GM21529 (cell line): ENCODE measurements around the gene ZP1.

Source experiments
- ATAC-seq: cut with Tn5 transposase; IDR thresholded peaks from one replicate; pipeline ENCODE4 v1.9.1; 2021; ENCODE audit not compliant: unreplicated experiment

Gene ZP1

DNA sequence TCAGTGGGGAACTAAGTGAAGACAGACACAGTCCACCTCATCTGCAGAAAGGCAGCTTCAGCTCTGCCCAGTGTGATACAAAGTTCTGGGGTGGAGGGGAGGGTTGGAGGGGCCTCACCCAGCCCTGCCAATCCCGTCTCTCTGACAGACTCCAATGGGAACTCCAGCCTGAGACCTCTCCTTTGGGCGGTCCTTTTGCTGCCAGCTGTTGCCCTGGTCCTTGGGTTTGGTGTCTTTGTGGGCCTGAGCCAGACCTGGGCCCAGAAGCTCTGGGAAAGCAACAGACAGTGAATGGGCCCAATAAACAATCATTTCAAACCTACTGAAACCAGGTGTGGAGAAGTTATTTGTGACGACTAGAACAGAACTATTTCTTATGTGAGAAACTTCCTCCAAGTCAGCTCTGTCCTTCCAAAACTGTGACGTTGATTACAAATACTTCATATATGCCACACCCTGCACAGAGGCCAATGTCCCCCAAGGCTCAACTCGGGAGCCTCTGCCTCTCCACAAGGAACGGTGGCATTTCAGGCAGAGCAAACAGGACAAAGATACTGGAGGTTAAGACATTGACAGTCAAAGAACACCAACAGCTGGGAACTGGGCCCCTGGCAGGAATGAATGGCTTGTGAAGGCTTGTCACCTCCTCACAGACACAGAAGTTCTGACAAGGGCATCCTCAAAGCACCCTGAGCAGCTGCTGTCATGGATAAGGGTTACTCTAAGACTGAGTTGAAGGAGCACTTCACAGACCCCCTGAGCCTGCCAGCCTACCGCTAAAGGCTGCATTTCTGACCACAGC lies 8.2 kb downstream of the ZP1 start:
- ATAC-seq: no peak

DNA sequence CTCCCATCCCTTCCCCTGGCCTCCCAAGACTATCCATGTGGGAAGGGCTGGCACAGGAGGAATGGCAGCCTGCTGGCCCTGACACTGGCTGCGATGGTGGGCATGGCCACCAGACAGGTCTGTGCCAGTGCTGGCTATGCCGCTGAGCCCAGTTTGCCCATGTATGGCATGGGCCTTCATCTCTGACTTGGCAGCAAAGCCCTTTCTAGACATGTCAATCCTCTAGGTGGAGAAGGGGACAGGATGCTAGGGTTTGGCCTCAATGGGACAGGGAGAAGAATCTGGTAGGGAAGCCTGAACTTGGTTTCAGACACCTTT lies 8.8 kb downstream of the ZP1 start:
- ATAC-seq: no peak

DNA sequence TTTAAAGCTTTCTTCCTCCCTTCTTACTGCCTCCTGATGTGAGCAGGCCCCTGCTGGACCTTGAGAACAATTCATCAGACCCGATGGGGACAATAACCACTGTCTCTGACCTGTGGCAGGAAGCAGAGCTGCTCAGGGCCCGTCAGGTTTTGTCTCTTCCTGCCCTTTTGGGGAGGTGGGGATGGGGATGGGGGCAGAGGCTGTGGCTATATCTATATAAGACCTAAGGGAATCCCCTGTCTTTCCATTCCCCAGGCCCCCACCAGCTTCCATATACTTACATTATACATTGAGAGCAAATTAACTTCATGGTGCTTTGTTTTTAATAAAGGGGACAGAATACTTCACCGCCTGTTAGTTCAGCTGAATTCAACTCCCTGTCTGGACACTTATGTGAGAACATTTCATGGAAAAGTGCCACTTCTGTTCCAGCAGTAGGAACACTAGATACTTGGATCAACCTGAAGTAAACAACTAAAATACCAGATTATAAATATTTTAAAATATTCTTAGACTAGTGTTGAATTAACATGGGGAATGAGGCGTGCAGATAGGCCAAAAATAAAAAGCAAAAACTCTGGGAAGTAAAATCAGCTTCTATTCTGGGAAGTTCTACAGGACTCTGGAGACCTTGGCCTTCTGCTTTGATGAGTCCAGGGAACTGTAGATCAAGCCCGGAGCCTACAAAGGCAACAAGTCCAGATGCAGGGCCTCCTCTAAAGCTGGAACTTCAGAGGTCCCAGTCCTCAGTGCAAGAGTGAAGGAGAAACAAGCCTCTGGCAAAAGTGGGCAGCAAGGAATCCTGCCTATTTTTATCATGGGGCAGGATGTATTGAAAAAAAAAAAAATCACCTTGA lies 11.1 kb downstream of the ZP1 start:
- no peak for ATAC-seq

DNA sequence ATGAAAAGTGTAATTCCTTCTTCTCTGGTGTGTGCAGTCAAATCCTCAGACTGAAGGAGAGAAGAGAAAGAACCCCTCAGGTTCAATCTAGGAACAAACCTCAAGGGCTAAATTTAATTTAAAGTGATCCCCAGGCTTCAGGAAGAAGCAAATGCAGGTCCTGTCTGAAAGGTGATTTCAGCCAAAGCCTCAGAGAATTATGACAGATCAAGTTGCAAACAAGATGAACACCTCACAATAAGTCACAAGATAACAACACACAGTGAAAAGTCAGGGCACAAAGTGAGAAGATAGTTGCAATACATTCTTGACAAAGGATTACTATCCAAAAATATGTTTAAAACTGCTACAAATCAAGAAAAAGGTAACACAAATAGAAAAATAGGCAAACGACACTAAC lies 11.8 kb downstream of the ZP1 start:
- no peak for ATAC-seq

DNA sequence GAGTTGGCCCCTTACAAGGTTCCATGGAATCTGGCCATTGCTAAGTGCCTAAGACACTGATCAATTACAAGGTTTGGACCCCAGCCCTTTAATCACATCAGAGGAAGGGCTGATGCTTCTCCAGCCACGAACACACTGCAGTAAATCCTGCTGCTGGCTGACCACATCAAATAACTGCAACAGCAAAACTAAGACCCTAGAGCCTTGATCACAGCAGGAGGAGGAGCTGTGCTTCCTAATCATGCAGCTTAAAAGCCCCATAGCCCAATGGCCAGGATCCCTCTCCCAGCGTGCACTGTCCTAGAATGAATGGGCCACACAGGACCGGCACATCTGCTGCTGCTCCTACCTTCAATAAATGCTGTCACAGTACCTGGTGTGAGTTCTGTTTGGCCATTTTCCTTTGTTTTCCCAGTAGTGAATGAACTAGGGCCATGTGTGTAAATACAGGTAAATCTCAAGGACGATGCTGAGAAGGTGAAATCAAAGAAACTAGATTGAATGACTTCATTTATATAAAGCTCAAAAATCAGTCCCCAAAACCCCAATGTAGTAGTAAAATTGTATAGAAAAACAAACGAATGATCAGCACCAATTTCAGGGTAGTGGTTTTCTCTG lies 12.7 kb downstream of the ZP1 start:
- ATAC-seq: no peak

DNA sequence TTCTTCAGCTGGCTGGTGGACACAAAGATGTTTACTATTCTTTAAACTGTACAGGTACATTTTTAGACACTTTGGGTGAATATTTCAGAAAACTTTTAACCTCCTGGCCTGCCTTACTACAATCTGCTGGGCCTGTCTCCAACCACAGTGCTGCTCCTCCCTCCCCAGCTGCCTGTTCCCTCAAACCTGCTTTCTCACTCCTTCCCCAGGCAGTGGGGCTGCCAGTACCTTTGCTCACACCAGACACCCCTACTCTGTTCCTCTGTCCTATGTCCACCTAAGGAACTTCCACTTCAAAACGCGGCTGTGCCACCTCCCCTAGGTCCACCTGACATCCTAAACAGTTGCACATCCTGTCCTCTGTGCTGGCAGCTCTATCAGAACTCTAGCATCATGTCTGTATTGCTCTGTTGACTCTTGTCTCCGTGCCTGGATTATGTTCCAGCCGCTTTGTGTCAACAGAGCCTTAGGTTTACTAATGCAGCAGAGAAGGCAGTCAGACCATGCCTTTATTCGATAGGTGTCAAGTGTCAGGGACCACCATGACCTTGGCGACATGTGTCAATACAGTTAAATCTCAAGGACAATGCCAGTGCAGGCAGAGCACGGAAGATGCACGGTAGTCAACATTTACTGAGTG lies 13.4 kb downstream of the ZP1 start:
- ATAC-seq: no peak

DNA sequence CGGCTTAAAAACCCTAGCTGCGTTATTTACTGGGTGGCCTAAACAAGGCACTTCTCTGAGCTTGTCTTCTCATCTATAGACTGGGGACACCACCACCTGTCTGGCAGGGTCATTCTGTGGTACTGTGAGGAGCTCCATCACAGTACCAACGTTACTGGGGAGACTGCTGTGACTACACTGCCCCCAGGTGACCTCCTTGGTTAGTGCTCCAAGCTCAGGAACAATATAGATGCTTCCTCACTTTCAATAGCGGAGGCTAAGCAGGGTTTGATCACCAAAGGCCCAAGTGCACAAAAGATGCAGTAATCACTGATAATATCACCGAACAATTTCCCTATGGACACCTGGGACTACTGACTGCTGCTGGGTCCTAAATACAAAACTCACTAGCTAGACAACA lies 20.2 kb downstream of the ZP1 start:
- ATAC-seq: no peak

DNA sequence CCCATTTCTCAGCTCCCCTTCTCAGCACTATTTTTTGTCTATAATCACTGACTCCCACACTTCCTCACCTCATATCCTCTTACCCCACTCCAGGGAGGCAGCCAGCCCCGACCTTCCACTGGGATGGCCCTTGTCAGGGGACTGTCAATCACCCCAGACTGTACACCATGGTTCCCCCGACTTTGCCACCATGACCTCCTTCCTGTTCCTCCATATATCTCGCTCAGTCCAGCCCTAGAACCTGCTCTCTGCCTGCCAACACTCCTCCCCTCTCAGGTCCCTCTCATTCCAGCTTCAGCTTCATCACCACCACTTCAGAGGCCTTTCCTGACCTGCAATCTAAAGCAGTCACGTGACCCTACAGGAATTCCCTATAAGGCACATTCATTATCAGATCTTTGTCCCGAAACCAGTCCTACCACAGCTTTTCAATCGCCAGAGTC lies 22.5 kb downstream of the ZP1 start:
- no peak for ATAC-seq

DNA sequence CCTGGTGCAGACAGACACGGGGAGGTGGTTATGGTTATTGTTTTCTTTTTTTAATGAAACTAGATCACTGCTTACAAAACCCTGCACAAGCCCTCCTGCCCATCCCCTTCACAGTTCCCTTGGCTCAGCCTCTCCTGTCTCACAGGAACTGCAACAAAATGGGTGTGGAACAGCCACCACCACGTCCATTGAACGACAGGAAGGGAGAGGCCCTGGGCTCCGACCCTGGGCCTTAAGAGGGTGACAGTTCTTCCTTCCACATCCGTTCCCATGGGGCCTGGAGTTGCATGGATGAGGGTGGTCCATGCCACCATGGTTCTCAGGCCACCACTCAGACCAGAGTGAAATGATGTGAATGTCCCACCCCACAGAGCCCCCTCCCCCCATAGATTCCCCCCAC lies 23.4 kb downstream of the ZP1 start:
- no peak for ATAC-seq

DNA sequence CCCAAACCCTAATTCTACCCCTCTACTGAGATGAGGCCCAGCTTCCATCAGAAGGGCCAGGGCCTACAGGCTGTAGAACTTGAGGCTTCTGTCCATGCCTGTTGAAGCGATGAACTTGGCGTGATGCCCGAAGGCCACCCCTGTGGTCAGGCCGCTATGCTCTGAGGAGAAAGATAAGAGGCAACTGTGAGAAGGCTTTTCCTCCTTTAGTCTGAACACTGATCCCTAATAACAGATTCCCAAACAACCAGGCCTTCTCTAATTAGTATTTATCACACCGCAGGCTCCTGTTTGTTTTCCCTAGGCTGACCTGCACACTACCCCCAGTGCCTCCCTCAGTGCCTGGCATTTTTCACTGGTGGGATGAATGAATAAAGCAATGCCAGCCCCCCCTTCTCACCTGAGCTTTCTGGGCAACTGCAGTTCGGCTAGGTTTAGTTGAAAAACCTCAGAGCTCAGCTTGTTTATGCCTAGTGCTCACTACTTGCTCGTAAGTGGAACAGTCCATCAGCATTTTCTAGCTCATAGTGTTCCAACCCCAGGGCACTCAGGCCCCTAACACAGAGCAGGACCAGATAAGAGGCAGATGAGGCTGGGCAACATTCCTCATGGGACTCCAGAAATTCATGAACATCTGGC lies 23.9 kb downstream of the ZP1 start:
- ATAC-seq: no peak

DNA sequence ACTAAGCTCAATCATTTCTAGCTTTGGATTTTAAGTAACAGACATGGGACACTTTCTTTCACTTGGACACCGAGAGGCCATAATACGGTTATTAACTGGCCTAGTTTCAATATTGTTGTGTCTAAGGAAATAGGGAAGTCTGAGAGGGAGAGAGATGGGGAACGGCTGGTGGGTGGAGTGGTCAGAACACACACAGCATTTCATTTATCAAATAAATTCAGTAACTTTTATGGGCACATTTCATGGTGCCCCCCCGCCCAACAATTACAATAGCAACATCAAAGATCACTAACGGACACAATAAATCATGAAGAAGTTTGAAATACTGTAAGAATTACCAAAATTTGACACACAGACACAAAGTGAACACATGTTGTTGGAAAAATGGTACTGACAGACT lies 28.3 kb downstream of the ZP1 start:
- no peak for ATAC-seq

DNA sequence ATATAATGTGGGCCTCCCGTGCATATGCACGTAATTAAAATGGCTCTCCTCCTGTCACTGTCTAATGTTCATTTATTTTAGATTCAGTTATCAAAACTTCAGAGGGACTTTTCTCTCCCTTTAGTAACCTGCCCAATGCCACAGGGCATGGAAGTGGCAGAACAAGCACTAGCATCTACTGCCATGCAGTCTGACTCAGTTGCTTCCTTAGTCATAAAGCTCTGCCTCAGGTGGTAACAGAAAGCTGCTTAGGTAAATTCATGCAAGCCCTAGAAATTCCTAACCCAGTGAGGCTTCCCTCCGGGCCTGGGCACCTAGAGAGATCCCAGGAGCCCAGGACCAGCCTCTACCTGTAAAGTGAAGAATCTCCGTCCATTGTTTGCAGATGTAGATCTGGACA lies 30.2 kb downstream of the ZP1 start:
- ATAC-seq: no peak

DNA sequence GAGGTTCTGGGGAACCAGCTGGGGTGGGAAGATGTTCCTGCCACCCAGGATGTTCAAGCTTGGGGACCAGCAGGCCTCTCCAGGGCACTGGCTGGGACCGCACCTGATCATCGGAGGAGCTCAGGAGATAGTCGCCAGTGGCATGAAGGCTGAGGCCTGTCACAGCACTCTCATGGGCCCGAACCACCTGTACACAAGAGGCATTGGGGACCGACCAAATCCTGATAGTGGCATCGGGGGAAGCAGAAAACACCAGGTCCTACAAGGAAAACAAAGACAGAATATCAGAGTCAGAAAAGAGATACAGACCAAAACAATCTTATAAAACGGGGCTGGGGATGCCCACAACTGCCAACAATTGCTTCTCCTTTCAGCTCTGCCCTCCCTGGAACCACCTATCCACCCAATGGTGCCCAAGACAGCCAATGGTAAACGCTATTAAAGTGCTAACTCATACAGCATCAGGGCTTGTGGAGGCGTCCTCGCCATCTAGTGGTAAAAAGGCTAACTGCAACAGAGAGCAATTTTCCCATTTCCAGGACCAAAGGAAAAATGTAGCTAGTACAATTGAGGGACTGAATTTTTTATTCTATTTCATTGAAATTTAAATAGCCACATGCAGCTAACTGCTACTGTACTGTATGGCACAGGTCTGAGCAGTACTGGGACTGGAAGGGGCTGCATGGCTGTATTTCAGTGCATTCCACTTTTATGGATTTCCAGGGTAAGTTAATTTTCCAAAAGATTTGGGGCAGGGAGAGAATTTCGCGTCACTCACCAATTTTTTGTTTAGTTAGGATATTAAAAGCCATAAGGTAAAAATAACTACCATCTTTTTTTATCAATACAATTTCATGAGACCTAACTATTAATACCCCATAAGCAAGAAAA lies 31.9 kb downstream of the ZP1 start:
- no peak for ATAC-seq

DNA sequence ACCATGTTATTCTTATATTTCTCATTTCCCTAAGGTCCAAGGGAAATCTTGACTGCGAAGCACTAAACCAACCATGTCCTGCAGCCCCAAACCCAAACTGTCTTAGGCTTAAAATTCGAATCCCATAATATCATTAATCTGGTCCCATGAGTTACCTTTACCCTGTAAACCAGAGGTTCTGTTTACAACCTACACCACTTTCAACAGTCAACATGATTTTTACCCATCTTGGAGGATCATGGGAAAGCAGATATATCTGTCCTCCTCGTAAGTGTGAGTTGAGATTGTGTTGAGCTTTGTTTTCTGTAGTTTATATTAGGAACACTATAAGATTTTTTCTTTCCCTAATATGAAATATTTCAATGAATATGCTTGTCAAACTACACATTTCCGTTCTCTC lies 32.6 kb downstream of the ZP1 start:
- ATAC-seq: no peak

DNA sequence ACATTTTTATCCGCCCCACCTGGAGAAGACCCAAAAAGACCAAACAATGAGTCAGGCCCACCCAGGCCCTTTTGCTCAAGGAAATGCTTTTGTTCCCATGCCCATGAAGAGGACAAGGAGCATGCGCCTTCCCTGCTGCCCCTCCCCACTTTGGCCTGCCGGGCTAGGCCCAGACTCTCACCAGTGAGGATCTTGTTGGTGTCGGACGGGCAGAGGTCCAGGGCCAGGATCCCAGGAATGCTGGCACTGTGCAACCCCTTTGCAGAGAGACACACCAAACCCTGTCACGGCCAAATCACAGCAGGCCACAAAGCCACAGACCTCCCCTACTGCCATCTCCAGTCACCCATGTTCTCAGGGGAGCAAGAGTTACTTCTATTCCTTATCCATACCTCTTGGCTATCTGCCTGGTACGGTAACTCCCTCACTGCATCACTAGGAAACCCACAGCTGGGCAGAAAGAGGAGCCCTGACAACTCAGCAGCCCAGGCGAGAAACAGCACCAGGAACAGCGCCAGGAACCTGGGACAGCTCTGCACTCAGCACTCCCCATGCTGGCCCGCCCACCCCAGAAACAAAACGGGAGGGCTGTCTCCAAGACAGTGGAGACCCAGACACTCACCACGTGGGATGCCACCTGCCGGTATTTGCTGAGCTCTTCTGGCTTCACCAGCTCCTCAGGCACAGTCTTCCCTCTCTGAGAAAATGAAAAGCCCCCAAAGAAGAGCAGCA lies 33.5 kb downstream of the ZP1 start:
- ATAC-seq: no peak

DNA sequence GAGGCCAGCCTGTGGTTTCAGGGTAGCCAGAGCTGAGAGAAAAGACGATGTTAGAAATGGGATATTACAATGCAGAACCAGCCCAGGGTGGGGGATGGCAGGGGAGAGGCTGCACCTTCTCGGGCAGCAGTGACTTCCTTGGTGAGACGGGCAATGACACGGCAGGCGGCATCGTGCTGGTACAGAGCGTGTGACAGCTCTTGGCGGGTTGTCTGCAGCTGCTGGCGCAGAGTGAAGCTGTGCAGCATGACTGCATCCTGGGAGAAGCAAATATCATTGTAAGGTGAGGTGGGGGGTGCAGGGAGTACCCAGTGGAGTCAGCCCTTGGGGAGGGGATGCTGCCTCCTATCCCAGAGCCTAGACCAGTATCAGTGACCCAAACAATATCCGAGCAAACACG lies 35.3 kb downstream of the ZP1 start:
- no peak for ATAC-seq

DNA sequence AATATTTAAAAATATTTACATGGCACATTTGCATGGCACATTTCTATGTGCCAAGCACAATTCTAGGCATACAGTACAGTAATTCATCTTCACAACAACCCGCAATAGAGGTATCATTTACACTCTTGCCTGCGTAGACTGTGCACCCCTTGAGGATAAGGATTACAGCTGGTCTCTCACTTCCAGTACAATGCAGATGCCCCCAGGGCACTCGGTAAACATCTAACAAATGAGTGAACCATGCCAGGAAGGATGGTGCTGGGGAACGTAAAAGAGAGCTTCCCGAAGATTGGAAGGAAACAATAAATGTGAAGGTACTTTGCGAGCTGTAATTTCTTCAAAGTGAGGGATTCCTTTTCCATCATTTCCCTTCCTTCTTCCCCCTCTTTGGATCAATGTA lies 37.7 kb downstream of the ZP1 start:
- ATAC-seq: no peak

DNA sequence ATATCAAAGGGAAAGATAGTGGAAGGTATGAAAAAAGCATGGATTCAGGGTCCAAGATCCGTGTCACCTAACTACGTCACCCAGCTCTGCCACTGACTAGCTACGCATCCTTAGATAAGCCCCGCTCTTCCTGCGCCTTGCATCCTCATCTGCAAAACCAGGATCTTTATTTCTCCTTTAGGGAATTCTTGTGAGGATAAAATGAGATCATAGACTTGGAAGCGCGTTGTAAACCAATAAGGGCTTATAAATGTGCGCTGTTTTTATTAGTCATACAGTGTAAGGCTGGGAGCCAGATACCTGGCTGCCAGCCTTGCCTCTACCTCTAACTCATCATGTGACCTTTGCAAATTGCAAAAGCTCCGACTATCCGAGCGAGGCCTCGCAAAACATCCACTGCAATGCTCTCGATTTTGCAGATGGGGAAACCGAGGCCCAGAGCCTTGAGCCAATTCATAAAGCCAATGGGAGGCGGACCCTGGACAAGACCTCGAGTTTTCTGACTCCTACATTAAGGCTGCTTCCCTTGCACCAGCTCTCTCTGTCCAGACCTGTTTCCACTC lies 38.3 kb downstream of the ZP1 start:
- ATAC-seq: no peak
